SJCRH30 (cell line): ENCODE measurements around the gene UBE4B. TPM values are rescaled to one million over a fixed set of nuclear protein-coding genes. Genes with fewer than 3 reads are reported as not detected.

Source experiments
- DNase-seq, 2 experiments: peaks; one replicate each; pipeline ENCODE4 v3.0.0-alpha.2; 2015 to 2020
- H3K27ac ChIP-seq: fragments of 250-450 bp; sonication (Bioruptor Pico); 2 replicates; pipeline ENCODE4 v1.5.1; 2020; ENCODE audit warnings: mild to moderate bottlenecking, moderate library complexity
- H3K27me3 ChIP-seq: fragments of 250-450 bp; sonication (Bioruptor Pico); 2 replicates; pipeline ENCODE4 v1.5.1; 2020; ENCODE audit warnings: mild to moderate bottlenecking, moderate library complexity
- H3K36me3 ChIP-seq: fragments of 250-450 bp; sonication (Bioruptor Pico); 2 replicates; pipeline ENCODE4 v1.5.1; 2020; ENCODE audit warnings: mild to moderate bottlenecking, moderate library complexity
- H3K4me1 ChIP-seq: fragments of 250-450 bp; sonication (Bioruptor Pico); 2 replicates; pipeline ENCODE4 v1.5.1; 2020; ENCODE audit warnings: mild to moderate bottlenecking, moderate library complexity
- H3K4me3 ChIP-seq: fragments of 250-450 bp; sonication (Bioruptor Pico); 2 replicates; pipeline ENCODE4 v1.5.1; 2020; ENCODE audit warnings: mild to moderate bottlenecking, moderate library complexity
- H3K9me3 ChIP-seq: fragments of 250-450 bp; sonication (Bioruptor Pico); replicated peaks from 2 replicates; pipeline ENCODE4 v1.5.1; 2020; ENCODE audit warnings: mild to moderate bottlenecking, moderate library complexity
- total RNA-seq: library from RNA; depleted of rRNA; stranded (reverse); fragments of >200 nt; shearing (Covaris generic); gene quantifications from 2 replicates; pipeline ENCODE4 v1.2.3, GENCODE V29; 2014

UBE4B gene
- total RNA-seq, 1 experiment from 2014 or later: 48.1 TPM

DNA sequence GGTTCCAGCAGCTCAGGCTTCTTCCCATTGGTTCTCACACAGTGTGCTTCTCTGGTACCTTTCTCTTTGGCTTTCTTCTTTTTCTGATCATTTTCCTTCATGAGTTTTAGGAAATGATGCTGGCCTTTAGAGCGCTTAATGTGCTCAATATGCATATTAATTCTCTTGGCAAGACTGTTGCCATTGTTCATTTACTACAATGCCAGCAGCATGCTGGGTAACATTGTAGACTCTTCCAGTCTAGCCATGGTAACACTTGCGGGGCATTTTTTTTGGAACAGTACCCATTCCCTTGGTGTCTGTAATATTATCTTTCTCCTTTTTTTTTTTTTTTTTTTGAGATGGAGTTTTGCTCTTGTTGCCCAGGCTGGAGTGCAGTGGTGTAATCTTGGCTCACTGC is 21.7 kb downstream of the UBE4B start:
- H3K27ac ChIP-seq: no peak overlapping the region
- peaks cover 5% of the 10 kb centered on the region for H3K4me1 ChIP-seq
- no peaks in the 10 kb centered on the region for H3K27me3 ChIP-seq
- H3K4me3 ChIP-seq: no peak overlapping the region
- H3K9me3 ChIP-seq: no peaks in the 10 kb centered on the region
- DNase-seq: no peak
- H3K36me3 ChIP-seq: peaks cover 3% of the 10 kb centered on the region; the same call in 1 of the 2 replicates

GRCh38 chr1:10056599-10056987 is 23.8 kb downstream of the UBE4B start:
- no peaks in the 10 kb centered on the region for H3K9me3 ChIP-seq
- H3K36me3 ChIP-seq: no peaks in the 10 kb centered on the region; the same call in 1 of the 2 replicates
- H3K27ac ChIP-seq: no peak overlapping the region

GRCh38 chr1:10057343-10057742 is 24.6 kb downstream of the UBE4B start:
- Histone ChIP-seq H3K36me3 (no peaks in the 10 kb centered on the region; the same call in 1 of the 2 replicates), H3K4me3 (no peak overlapping the region), H3K4me1 (peaks cover 5% of the 10 kb centered on the region), H3K9me3 (no peaks in the 10 kb centered on the region), H3K27ac (no peak overlapping the region), H3K27me3 (no peaks in the 10 kb centered on the region)
- DNase-seq: no peak

More at GRCh38 chr1:10056599-10056987, 23.8 kb downstream of the UBE4B start:
- Histone ChIP-seq H3K27me3 (no peaks in the 10 kb centered on the region), H3K4me3 (no peak overlapping the region), H3K4me1 (peaks cover 5% of the 10 kb centered on the region)
- no peak for DNase-seq

DNA sequence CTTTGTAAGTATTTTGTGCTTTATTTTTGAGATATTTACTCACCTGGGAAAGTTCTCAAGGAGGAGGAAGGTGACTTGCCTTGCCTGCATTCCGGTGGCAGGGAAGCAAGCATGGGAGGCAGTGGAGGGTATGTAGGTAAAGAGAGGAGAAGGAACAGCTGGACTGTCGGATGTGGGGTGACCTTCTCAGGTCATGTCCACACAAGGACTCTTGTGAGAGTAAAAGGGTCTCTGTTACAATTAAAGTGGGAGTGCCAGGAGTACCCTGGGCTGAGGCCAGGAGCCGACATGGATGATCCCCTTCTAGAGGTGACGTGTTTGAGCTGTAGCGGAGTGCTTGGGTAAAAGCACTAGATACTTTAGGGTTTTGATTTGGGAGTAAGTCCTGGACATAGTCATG is 25.0 kb downstream of the UBE4B start:
- H3K27ac ChIP-seq: no peak overlapping the region
- H3K36me3 ChIP-seq: no peaks in the 10 kb centered on the region; the same call in 1 of the 2 replicates
- no peak overlapping the region for H3K4me3 ChIP-seq
- H3K27me3 ChIP-seq: no peaks in the 10 kb centered on the region
- H3K9me3 ChIP-seq: no peaks in the 10 kb centered on the region
- H3K4me1 ChIP-seq: peaks cover 5% of the 10 kb centered on the region
- peak in 1 of 2 experiments; percentile 28 for DNase-seq

GRCh38 chr1:10059342-10059718 is 26.6 kb downstream of the UBE4B start:
- H3K27me3 ChIP-seq: no peaks in the 10 kb centered on the region
- no peaks in the 10 kb centered on the region for H3K9me3 ChIP-seq
- no peak overlapping the region for H3K27ac ChIP-seq
- peak; percentile 12 to 39 for DNase-seq
- peaks cover 5% of the 10 kb centered on the region for H3K4me1 ChIP-seq
- no peaks in the 10 kb centered on the region for H3K36me3 ChIP-seq
- H3K4me3 ChIP-seq: no peak overlapping the region

- Histone ChIP-seq H3K27me3 (no peaks in the 10 kb centered on the region), H3K9me3 (no peaks in the 10 kb centered on the region), H3K4me1 (peaks cover 5% of the 10 kb centered on the region), H3K4me3 (no peak overlapping the region), H3K36me3 (no peaks in the 10 kb centered on the region), H3K27ac (no peak overlapping the region)
- no peak for DNase-seq
Measured at GRCh38 chr1:10060311-10061100, 27.7 kb downstream of the UBE4B start.

- no peaks in the 10 kb centered on the region for H3K36me3 ChIP-seq
- H3K27me3 ChIP-seq: no peaks in the 10 kb centered on the region
- H3K27ac ChIP-seq: no peak overlapping the region
- no peak for DNase-seq
- peaks cover 5% of the 10 kb centered on the region for H3K4me1 ChIP-seq
- no peak overlapping the region for H3K4me3 ChIP-seq
- H3K9me3 ChIP-seq: no peaks in the 10 kb centered on the region
Measured at GRCh38 chr1:10061276-10061675, 28.5 kb downstream of the UBE4B start.

- no peak overlapping the region for H3K27ac ChIP-seq
- DNase-seq: no peak
Measured at GRCh38 chr1:10063878-10064277, 31.1 kb downstream of the UBE4B start.

DNA sequence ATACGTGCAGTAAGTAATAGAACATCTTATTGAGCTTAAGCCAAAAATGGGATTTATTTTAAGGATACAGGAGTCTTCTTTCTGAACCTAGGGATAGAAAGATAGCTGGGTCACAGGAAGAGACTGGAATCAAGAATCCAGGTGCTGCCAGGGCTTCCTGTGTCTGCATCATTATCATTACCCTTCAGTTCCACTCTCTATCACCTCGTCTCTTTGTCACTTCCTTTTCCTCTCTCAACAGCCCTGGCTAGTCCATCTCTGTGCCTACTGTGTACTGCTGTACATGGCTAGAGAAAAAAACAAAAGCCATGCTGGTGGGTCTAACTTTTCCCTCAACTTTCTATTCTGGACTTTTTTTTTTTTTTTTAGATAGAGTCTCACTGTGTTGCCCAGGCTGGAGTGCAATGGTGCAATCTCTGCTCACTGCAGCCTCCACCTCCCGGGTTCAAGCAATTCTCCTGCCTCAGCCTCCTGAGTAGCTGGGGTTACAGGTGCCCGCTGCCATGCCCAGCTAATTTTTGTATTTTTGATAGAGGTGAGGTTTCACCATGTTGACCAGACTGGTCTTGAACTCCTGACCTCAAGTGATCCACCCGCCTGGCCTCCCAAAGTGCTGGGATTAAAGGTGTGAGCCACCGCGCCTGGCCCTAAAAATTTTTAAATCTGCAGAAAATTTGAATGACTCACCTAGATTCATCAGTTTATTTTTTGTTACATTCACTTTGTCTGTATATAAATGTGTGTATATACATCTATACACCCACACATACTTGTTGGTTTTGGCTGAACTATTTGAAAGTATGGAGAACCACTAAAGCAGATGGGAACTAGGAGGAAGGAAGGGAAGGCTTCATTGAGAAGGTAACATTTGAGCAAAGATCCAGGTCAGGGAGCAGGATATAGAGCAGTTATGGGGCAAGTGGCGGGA is 31.9 kb downstream of the UBE4B start:
- H3K4me1 ChIP-seq: peaks cover 9% of the 10 kb centered on the region
- no peak for DNase-seq
- H3K4me3 ChIP-seq: no peak overlapping the region
- no peaks in the 10 kb centered on the region for H3K27me3 ChIP-seq
- H3K9me3 ChIP-seq: no peaks in the 10 kb centered on the region
- H3K36me3 ChIP-seq: no peaks in the 10 kb centered on the region
- no peak overlapping the region for H3K27ac ChIP-seq

More at GRCh38 chr1:10063878-10064277, 31.1 kb downstream of the UBE4B start:
- Histone ChIP-seq H3K9me3 (no peaks in the 10 kb centered on the region), H3K4me1 (peaks cover 9% of the 10 kb centered on the region), H3K27me3 (no peaks in the 10 kb centered on the region), H3K36me3 (no peaks in the 10 kb centered on the region), H3K4me3 (no peak overlapping the region)

DNA sequence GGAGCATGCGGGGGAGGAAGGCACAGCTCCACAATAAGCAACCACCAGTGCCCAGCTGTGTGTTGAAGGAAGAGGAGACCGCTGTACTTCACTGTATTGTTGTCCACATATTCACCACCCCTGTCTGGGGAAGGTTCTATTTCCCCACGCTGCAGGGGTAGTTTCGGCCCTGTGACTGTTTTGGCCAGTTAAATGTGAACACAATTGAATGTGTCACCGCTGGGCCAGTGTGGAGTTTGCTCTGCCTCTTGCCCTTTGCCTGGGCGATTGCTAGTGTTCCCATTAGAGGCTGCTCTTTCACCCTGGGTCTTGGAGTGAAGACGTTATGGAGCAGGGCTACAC is 32.6 kb downstream of the UBE4B start:
- no peaks in the 10 kb centered on the region for H3K27me3 ChIP-seq
- H3K9me3 ChIP-seq: no peaks in the 10 kb centered on the region
- H3K36me3 ChIP-seq: no peaks in the 10 kb centered on the region
- peaks cover 9% of the 10 kb centered on the region for H3K4me1 ChIP-seq
- no peak overlapping the region for H3K27ac ChIP-seq
- DNase-seq: no peak
- no peak overlapping the region for H3K4me3 ChIP-seq

GRCh38 chr1:10065760-10066159 is 33.0 kb downstream of the UBE4B start:
- Histone ChIP-seq H3K9me3 (no peaks in the 10 kb centered on the region), H3K4me1 (peaks cover 9% of the 10 kb centered on the region), H3K27me3 (no peaks in the 10 kb centered on the region), H3K4me3 (no peak overlapping the region), H3K36me3 (no peaks in the 10 kb centered on the region), H3K27ac (no peak overlapping the region)
- DNase-seq: no peak

- no peak overlapping the region for H3K27ac ChIP-seq
- DNase-seq: no peak
Measured at GRCh38 chr1:10068605-10069294, 36.0 kb downstream of the UBE4B start.

GRCh38 chr1:10070206-10070605 is 37.4 kb downstream of the UBE4B start:
- peaks cover 22% of the 10 kb centered on the region for H3K4me1 ChIP-seq
- no peak overlapping the region for H3K27ac ChIP-seq
- H3K9me3 ChIP-seq: no peaks in the 10 kb centered on the region
- peaks cover 4% of the 10 kb centered on the region; the same call in 1 of the 2 replicates for H3K36me3 ChIP-seq
- DNase-seq: no peak
- no peak overlapping the region for H3K4me3 ChIP-seq
- no peaks in the 10 kb centered on the region for H3K27me3 ChIP-seq

More at GRCh38 chr1:10068605-10069294, 36.0 kb downstream of the UBE4B start:
- Histone ChIP-seq H3K4me1 (peaks cover 9% of the 10 kb centered on the region), H3K27me3 (no peaks in the 10 kb centered on the region), H3K9me3 (no peaks in the 10 kb centered on the region), H3K4me3 (no peak overlapping the region), H3K36me3 (peaks cover 4% of the 10 kb centered on the region; the same call in 1 of the 2 replicates)

- no peak for DNase-seq
- peaks cover 4% of the 10 kb centered on the region; the same call in 1 of the 2 replicates for H3K36me3 ChIP-seq
- no peak overlapping the region for H3K4me3 ChIP-seq
- H3K9me3 ChIP-seq: no peaks in the 10 kb centered on the region
- no peak overlapping the region for H3K27ac ChIP-seq
- H3K27me3 ChIP-seq: no peaks in the 10 kb centered on the region
- H3K4me1 ChIP-seq: peaks cover 19% of the 10 kb centered on the region
Measured at GRCh38 chr1:10071640-10072039, 38.9 kb downstream of the UBE4B start.
